EH (cell line): ENCODE data around the gene LFNG.
"Not testable (repeated sequence)": the region's sequence is repeated elsewhere in the genome, so short reads cannot be mapped to it uniquely, and the experiment has no call there.

Experiments
- DNase-seq: peaks from one replicate; pipeline ENCODE4 v3.0.0-alpha.2; 2015; ENCODE audit warnings: low read depth

Gene LFNG

DNA sequence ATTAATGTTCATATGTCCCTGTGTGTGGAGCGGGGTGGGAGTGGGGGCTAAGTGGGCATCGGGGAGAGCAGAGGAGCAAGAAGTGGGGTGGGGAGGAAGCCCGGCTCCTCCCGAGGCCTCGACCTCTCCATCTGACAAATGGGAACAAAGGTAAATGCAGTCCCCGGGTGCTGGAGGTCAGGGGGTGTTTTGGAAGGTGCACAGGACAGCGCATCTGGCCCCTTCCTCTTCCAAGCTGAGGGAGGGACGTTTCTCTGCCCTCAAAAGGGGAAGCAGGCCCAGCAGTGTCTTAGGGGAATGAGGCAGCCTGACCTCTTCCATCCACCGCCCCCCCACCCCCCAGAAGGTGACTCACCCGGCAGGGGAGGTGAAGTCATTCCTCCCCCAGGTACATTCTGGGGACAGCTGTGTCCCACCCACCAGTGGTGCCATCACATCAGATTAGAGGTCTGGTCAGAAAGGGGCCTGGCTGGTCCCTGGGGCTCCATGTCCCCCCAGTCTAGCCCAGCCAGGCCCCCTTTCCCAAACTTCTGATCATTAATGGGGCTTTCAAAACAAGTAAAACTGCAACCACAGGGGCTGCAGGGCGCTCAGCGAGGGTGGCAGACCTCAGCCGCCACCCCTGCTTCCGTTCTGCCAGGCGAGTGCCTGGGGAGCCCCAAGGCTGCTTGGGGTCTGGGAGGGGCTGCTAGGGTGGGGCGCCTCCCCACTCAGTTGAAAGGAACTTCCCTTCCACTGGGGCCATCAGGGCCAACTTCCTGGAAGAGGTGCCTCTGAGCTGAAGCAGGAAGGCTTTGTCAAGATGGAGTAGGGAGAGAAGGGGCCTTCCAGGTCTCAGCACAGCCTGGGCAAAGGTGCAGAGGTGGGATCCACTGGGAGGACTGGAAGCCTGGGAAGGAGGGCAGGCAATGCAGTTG, 10.8 kb downstream of the LFNG start:
- peak; percentile 29 for DNase-seq

DNA sequence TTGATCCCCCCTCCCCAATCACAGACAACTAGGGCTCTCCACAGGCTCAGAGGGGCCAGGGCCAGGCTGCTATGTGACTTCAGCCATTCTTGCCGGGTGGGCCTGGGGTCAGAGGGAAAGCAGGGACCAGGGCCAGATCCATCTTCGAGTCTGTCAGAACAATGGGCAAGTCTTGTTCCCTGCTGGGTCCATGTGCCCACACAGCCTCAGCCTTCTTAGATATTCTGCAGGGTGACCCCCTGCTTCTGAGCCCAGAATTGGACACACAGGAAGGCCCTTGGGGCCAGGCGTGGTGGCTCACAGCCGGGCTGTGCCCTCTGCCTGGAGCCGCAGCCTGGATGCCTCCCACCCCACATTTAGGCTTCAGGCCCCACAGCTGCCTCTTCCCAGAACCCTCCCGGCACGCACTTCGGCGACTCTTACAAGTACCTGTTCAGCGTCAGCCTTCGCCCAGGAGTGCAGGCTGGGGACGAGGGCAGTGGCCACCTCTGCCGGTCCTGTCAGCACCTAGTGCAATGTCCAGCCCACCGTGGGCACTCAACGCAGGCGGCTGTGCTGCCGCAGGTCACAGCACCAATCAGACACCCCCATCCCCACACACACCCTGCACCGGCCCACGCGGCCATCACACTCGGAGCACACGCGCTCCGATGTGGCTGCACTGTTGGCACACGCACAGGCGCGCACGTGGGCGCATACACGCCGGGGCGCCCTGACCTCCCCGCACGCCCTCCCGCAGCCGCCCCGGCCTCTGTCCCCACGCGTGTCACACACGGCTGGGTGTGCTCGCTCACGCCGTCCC, 11.6 kb downstream of the LFNG start:
- not testable (repeated sequence) for DNase-seq

DNA sequence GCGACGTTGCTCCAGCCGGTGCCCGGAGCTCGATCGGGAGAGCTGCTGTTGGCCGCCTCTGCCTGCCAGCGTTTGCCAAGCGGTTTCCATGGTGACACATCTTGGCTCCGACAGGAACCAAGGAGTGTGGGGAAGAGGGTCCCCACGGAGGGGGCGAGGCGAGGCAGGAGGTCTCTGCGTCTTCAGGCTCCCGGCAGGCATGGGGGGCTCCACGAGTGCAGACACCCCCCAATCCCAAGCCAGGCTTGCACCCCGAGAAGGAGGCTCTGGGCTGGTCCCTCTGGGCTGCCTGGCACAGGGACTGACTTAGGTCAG, 12.2 kb downstream of the LFNG start:
- DNase-seq: not testable (repeated sequence)

DNA sequence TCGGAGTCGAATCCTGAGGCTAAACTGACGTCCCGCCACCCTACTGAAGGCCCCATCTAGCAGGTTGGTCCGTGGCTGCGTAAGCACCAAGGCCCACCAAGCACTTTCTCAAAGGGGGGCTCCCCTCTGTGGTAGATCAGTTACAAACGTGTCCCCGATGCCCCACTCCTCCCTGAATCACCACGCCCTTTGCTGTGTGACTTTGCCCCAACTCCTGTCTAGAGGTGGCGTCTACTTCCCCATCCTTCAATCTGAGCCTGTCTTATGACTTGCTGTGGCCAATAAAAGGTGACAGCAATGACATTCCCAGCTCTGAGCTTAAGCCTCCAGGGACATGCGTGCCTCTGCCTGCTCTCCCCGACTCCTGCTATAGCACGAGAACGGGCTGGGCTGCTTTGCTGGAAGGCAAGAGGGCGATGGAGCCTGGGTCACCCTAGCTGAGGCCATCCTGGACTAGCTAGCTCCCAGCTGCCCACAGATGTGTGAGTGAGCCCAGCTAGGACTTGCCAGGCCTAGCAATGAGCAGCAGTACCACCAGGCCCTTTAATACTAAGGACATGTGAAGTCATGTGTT, 12.7 kb downstream of the LFNG start:
- not testable (repeated sequence) for DNase-seq

DNA sequence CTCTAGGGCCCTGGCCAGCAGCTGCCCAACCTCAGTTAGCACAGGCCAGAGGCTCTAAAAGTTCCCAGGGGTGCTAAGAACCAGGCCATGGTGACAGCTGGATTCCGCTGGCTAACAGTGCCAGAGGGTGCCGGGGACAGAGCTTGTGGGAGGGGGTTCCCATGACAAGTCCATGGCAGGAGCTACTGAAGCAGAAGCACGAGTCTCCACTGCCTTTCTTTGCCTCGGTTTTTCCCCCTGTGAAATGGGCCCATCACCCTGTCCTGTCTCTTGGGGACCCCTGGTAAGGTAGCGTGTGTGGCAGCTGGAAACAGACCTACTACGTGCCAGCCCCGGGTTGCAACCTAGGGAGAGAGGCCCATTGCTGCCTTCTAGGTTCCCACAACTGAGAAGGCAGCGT, 13.2 kb downstream of the LFNG start:
- not testable (repeated sequence) for DNase-seq

DNA sequence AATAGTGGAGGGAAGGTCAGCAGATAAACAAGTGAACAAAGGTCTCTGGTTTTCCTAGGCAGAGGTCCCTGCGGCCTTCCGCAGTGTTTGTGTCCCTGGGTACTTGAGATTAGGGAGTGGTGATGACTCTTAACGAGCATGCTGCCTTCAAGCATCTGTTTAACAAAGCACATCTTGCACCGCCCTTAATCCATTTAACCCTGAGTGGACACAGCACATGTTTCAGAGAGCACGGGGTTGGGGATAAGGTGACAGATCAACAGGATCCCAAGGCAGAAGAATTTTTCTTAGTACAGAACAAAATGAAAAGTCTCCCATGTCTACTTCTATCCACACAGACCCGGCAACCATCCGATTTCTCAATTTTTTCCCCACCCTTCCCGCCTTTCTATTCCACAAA, 14.0 kb downstream of the LFNG start:
- DNase-seq: not testable (repeated sequence)

DNA sequence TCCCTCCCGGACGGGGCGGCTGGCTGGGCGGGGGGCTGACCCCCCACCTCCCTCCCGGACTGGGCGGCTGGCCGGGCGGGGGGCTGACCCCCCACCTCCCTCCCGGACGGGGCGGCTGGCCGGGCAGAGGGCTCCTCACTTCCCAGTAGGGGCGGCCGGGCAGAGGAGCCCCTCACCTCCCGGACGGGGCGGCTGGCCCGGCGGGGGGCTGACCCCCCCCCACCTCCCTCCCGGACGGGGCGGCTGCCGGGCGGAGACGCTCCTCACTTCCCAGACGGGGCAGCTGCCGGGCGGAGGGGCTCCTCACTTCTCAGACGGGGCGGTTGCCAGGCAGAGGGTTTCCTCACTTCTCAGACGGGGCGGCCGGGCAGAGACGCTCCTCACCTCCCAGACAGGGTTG, 14.6 kb downstream of the LFNG start:
- DNase-seq: not testable (repeated sequence)

DNA sequence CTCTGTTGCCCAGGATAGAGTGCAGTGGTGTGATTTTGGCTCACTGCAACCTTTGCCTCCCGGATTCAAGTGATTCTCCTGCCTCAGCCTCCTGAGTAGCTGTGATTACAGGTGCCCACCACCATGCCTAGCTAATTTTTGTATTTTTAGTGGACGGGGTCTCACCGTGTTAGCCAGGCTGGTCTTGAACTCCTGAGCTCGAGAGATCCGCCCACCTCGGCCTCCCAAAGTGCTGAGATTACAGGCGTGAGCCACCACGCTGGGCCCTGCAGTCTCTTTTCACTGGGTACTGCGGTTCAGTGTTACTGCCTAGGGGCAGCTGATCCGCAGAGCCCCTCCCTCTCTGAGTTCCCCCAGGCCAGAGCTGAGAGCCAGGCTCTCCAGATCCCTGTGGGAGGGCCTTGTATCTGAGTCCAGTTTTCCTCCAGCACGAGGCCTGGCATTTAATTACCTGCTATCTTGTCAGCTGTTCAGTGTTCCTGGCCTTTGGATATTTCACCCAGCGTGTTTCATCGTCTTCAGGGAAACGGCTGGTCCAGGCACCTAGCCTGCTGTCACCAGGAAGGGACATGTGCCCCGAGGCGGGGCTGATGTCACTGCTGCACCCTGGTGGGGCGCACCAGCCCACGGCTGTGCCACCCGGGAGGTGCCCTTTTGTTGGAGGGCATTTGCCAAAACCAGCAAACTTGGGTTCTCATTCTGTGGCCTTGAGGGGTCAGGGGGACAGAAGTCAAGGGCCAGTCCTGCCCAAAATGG, 16.5 kb downstream of the LFNG start:
- DNase-seq: not testable (repeated sequence)

DNA sequence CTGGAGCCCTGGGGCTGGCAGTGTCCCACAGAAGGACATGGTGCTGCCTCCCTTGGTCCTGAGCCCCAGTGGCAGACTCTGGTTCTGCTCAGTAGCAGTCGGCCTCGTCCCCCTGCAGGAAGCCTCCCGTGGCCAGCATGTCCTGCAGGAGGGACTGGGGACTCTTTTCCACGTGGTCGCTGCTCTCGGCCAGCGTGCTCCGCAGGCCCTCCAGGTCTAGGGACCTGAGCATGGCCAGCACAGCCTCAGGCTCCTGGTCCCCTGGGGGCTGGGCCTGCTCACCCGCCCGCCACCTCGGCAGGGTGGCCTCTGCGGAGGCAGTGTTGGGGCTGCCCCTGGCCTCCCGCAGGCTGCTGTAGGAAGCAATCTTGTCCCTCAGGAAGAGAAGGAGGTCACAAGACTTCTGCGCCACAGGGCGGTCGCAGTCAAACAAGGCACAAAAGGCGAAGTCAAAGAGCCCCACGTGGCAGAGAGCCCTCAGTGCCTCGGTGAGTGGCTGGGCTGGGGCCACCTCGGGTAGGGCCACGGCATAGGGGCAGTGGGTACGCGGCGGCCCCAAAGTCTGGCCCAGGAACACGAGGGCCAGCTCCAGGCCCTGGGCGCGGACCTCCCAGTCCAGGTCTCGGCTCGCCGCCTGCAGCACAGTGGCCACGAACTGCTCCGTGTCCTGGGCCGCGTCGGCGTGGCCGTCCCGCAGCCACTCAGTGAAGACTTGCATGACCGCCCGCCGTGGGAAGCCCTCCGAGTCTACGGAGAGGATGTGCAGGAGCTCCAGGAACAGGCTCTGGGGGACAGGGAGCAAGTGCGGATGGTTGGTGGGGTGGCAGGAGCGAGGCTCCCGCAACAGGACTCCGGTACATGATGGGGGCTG, 18.6 kb downstream of the LFNG start:
- DNase-seq: no peak

DNA sequence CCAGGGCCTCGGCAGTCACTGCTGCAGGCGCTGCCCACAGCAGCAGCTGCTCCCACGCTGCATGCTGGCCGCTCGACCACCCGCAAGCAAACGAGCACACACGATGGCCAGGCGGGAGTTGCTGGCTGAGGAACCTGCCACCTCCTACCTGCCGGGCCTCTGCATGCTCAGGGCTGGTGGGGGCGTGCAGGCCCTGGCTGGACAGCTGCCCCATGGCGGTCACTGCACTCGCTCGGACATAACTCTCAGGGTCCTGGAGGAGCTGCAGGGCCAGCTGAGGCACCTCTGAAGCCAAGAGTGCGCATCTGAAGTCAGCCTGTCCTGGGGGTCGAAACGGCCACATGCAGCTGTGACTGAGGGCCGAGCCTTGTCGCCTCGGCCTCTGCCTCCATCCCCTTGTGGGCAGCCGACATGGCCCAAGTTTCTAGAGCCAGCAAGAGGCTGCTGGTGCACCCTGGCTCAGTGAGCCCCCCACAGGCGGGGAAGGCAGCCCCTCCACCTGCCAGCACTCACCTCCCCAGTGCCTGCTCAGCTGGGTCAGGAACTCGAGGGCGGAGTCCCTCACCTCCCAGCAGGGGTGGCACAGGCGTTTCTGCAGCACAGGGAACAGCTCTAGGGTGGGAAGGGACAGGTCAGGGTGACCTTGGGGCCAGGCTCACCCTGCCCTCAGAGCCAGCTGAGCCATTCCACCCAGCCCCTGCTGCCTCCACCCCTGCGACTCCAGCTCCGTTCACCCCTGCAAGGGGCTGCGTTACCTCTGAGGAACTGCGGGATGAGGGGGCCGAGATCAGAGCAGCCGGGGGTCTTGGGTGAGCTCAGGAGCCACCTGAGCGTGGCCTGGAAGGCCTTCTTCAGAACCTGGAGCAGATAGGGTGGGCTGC, 19.7 kb downstream of the LFNG start:
- no peak for DNase-seq

DNA sequence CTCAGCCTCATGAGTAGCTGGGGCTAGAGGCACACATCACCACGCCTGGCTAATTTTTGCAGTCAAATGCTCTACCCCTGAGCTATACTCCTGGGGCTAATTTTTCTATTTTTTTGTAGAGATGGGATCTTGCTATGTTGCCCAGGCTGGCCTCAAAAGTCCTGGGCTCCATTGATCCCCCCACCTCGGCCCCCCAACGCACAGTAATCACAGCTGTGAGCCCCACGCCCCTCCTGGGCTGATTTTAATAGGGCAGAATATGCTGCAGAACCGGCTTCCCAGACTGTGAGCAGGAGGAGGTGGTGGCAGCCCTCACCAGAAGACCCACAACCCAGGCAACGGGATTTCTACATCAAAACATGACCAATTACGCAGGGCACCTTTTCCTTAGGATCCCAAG, 20.6 kb downstream of the LFNG start:
- DNase-seq: no peak

DNA sequence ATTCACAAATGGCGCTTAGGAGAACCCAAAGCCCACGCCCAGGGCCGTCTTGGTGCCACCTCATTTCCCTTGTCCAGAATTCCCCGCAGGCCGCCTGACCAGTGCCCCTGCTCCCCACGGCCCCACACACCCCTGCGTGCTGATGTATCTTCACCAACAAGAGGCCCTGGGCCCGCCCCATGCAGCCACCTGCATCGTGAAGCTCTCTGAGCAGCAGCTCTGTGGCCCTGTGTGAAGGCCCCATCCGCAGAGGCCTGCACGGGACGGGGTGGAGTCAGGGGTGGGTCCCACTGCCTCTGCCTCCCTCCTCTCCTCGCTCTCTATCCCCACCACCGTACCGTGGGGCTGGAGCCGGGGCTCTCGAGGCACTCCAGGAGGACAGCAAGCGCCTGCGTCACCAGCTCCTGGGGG, 21.1 kb downstream of the LFNG start:
- no peak for DNase-seq

DNA sequence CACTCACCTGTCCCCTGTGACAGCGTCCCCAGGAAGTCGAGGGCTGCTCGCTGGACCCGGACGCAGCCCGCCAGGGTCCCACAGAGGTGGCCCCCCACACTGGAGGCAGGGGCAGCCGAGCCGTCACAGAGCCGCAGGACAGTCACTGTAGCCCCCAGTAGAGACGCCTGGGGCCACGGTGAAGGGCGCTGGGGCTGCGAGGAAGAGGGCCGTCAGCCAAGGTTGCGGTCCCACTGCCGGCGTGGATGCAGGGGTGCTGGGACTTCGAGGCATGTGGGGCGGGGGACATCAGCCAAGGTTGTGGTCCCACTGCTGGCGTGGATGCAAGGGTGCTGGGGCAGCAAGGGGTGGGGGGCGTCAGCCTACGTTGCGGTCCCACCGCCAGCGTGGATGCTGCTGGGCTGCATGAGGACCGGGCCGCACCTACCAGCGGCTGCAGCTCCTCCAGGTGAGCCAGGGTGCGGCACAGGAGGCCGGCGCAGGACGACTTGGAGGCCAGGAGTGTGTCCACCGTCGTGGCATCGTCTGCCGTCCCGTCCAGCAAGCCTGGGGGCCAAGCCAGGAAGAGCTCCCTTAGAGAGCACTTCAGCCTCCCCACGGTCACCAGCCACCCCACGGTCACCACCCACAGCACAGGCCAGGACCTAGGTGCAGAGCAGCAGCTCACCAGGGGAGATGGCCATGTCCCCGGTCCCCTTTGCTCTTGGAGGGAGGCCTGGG, 21.9 kb downstream of the LFNG start:
- DNase-seq: no peak

DNA sequence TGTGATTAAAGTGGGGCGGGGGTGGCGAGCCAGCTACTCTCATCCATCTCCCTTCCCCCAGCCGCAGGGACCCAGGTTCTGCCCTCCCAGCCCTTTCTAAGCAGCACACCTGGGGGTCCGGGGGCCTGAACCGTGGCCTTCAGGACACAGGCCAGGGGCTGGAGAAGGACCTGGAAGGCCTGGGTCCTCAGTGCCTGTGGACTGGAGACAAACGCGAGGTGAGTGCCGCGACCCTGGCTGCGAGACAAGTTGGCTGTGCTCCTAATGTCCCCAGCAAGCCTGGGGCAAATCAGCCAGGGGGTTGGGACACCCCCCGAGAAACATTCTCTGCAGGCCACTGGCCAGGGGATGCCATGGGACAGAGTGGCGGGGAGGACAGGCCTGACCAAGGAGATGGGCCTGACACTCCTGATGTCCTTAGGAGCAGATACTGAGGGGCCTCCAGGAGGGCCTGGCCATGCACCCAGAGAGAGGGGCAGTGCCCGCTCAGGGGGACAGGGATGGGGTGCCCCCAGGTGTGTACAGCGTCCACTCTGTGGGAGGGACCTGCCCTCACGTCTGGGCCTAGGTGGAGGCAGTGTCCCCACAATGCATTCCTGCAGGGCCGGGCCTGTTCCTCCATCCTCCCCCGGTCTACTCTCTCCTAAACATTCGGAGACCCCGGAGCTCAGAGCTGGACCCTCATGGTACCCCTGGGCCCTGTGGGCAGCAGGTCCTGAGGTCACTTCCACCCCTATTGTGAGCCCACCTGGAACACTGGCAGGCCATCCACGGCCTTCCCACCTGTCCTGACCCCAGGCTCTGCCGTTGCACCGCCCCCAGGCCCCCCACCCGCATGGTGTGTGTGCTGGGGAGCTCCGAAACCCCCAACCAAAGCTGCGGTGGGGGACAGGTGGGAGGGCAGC, 22.7 kb downstream of the LFNG start:
- DNase-seq: no peak

DNA sequence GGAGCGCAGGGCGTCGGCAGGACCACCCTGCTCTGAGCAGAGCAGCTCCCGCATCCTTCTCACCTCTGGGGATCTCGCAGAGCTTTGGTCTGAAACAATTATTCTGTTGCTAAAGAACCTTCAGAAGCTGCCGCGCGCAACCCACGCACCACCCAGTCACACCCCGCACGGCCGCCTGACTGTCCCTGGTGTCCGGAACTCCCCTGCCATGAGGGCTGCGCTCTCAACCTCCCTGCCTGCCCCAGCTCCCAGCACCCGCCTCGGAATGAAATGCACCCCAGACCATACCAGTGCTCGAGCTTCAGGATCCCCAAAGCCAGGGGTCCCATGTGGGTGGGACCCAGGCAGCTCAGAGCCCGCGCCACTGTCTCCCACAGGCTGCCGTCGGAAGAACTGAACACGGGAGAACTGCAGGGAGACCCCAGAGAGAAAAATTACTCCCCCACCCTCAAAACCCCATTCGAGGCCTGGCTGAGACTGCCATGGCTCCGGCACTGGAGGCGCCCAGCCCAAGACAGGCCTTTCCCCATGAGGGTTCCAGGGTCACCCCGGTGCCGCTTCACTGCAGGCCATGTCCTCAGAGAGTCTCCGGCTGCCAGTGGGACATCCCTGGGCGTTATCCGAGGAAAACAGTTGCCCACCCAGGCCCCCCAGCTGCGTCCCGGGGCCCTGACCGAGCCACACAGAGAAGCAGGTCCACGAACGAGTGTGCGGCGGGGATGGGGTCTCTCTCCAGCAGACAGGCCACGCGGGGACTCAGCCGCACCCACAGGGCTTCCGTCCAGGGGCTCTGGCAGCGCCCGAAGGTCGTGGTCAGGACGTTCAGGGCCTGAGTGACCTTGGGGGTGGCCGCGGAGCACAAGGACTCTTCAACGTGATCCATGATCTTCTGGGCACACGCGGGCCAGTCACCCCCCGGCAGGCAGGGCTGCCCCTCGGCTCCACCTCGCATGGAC, 23.6 kb downstream of the LFNG start:
- no peak for DNase-seq

DNA sequence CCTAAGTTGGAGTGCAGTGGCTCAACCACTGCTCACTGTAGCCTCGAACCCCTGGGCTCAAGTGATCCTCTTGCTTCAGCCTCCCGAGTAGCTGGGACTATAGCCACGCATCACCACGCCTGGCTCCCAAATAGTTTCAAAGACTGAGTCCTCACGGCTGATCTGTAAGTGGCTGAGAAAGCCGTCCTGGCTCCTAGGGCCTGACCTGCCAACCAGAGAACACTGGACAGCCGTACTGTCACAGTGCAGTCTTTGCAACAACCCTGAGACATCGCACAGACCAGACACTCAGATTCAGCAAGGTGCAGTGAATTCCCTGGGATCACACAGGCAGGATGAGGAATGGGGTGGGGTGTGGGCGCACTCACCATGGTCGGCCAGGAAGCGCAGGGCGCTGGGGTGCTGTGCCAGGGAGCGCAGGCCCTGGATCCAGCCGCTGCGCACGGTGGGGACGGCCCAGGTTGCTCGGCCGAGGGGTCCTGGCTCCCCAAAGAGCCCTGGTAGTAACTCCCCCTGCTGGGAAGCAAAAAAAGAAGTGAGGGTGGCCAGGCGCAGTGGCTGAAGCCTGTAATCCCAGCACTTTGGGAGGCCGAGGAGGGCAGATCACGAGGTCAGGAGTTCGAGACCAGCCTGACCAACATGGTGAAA, 25.1 kb downstream of the LFNG start:
- no peak for DNase-seq
